Uterus (tissue), 2 donors: ENCODE data around the gene UFSP1.

Source experiments
- POLR2A ChIP-seq, 2 donors: fragments of 450-650 bp; IDR thresholded peaks; one replicate each; pipeline ENCODE4 v1.6.1; 2016; ENCODE audit warnings: antibody characterized with exemption in 2 of 2, mild to moderate bottlenecking in 1 of 2, moderate library complexity in 1 of 2
- TF ChIP-seq, protein P1 (sequence below), 4 experiments: fragments of 200-600 bp in 2 of 4; fragments of 450-650 bp in 2 of 4; sonication (generic) in 2 of 4; IDR thresholded peaks; one replicate each; pipeline ENCODE4 v1.5.1; 2016 to 2019; ENCODE audit warnings: antibody characterized with exemption in 4 of 4, mild to moderate bottlenecking in 2 of 4, moderate library complexity in 1 of 4

GRCh38 chr7:100914879-100915447 lies 25.4 kb upstream of the UFSP1 start:
- TF ChIP-seq, protein P1, sequence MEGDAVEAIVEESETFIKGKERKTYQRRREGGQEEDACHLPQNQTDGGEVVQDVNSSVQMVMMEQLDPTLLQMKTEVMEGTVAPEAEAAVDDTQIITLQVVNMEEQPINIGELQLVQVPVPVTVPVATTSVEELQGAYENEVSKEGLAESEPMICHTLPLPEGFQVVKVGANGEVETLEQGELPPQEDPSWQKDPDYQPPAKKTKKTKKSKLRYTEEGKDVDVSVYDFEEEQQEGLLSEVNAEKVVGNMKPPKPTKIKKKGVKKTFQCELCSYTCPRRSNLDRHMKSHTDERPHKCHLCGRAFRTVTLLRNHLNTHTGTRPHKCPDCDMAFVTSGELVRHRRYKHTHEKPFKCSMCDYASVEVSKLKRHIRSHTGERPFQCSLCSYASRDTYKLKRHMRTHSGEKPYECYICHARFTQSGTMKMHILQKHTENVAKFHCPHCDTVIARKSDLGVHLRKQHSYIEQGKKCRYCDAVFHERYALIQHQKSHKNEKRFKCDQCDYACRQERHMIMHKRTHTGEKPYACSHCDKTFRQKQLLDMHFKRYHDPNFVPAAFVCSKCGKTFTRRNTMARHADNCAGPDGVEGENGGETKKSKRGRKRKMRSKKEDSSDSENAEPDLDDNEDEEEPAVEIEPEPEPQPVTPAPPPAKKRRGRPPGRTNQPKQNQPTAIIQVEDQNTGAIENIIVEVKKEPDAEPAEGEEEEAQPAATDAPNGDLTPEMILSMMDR (IDR thresholded peaks at IDR 0.05), result no peak
- no peak for TF ChIP-seq POLR2A (IDR thresholded peaks at IDR 0.05)
